NB4 (cell line): ENCODE results near the gene RBM33.

Experiments
- CTCF ChIP-seq: IDR thresholded peaks from one replicate; pipeline ENCODE4 v1.5.1; 2012; ENCODE audit warnings: low read depth, low read length
- MAX ChIP-seq: IDR thresholded peaks from 2 replicates; pipeline ENCODE4 v1.6.1; 2011; ENCODE audit warnings: low read depth, low read length
- MYC ChIP-seq: IDR thresholded peaks from 2 replicates; pipeline ENCODE4 v1.6.1; 2011; ENCODE audit warnings: low read depth, low read length
- POLR2A ChIP-seq: IDR thresholded peaks from 2 replicates; pipeline ENCODE4 v1.6.1; 2011; ENCODE audit warnings: mild to moderate bottlenecking; ENCODE audit not compliant: insufficient read length; ENCODE audit errors: extremely low read depth

- no peak for TF ChIP-seq MYC
- TF ChIP-seq POLR2A, result no peak
- TF ChIP-seq CTCF, result no peak
- TF ChIP-seq MAX, result no peak
These were observed 47.9 kb downstream of the RBM33 start for GRCh38 chr7:155692317-155692716.
